D721Med (cell line): ENCODE results near the gene NLGN4X.

ENCODE experiments used
- DNase-seq: peaks from one replicate; pipeline ENCODE4 v3.0.0; 2011; ENCODE audit warnings: low spot score; ENCODE audit not compliant: insufficient read length
- FAIRE-seq: peaks from 2 replicates; lab custom pipeline; 2011; peaks lifted over from hg19 to GRCh38; lab: Jason Lieb, UNC
- CTCF ChIP-seq: IDR thresholded peaks from 2 replicates; pipeline ENCODE4 v1.5.1; 2012; ENCODE audit warnings: mild to moderate bottlenecking, control low read depth; ENCODE audit not compliant: insufficient read depth; ENCODE audit errors: missing control alignments

NLGN4X gene

GRCh38 chrX:6052111-6052745 lies 176.4 kb downstream of the NLGN4X start:
- TF ChIP-seq CTCF = no peak
- no peak for FAIRE-seq
- DNase-seq = no peak

- FAIRE-seq (no peak), DNase-seq (no peak)
- TF ChIP-seq CTCF = no peak
Measured at GRCh38 chrX:6049132-6049531, 179.5 kb downstream of the NLGN4X start.

- FAIRE-seq = no peak
- no peak for DNase-seq
- no peak for TF ChIP-seq CTCF
Measured at GRCh38 chrX:6041630-6042029, 187.0 kb downstream of the NLGN4X start.

GRCh38 chrX:6029014-6029413 lies 199.7 kb downstream of the NLGN4X start:
- TF ChIP-seq CTCF = no peak
- FAIRE-seq = no peak
- no peak for DNase-seq

- TF ChIP-seq CTCF = no peak
- FAIRE-seq (no peak), DNase-seq (no peak)
Measured at GRCh38 chrX:6026980-6027379, 201.7 kb downstream of the NLGN4X start.

GRCh38 chrX:6026429-6026828 lies 202.2 kb downstream of the NLGN4X start:
- FAIRE-seq = no peak
- DNase-seq = no peak
- TF ChIP-seq CTCF = no peak

GRCh38 chrX:6024204-6024603 lies 204.5 kb downstream of the NLGN4X start:
- TF ChIP-seq CTCF = no peak
- FAIRE-seq (no peak), DNase-seq (no peak)
